H9 (cell line): ENCODE measurements around the gene THSD1. TPM values are rescaled to one million over a fixed set of nuclear protein-coding genes. Genes with fewer than 3 reads are reported as not detected.

ENCODE experiments used
- DNase-seq: peaks from one replicate; pipeline ENCODE4 v3.0.0-alpha.2; 2017
- H2AFZ ChIP-seq: one replicate; pipeline ENCODE4 v1.6.1; 2013; ENCODE audit warnings: mild to moderate bottlenecking, low read length, control low read depth, moderate library complexity
- H2AK5ac ChIP-seq: 2 replicates; pipeline ENCODE4 v1.6.1; 2013; ENCODE audit warnings: low read length, control low read depth, mixed read lengths; ENCODE audit not compliant: insufficient read length
- H2BK120ac ChIP-seq: one replicate; pipeline ENCODE4 v1.6.1; 2013; ENCODE audit warnings: low read depth, mild to moderate bottlenecking, low read length, control low read depth, inconsistent platforms; ENCODE audit not compliant: poor library complexity, severe bottlenecking
- H2BK12ac ChIP-seq: 2 replicates; pipeline ENCODE4 v1.6.1; 2013; ENCODE audit warnings: low read length, control low read depth, mixed read lengths, low read depth; ENCODE audit not compliant: insufficient read length
- H2BK15ac ChIP-seq: 2 replicates; pipeline ENCODE4 v1.6.1; 2013; ENCODE audit warnings: low read depth, low read length, control low read depth
- H2BK20ac ChIP-seq: one replicate; pipeline ENCODE4 v1.6.1; 2013; ENCODE audit warnings: low read depth, mild to moderate bottlenecking, low read length, control low read depth, inconsistent platforms; ENCODE audit not compliant: poor library complexity, severe bottlenecking
- H2BK5ac ChIP-seq: 2 replicates; pipeline ENCODE4 v1.6.1; 2013; ENCODE audit warnings: low read length, control low read depth, mixed read lengths; ENCODE audit not compliant: insufficient read length
- H3K14ac ChIP-seq: 2 replicates; pipeline ENCODE4 v1.6.1; 2013; ENCODE audit warnings: low read length, control low read depth; ENCODE audit not compliant: insufficient read depth
- H3K18ac ChIP-seq: 2 replicates; pipeline ENCODE4 v1.6.1; 2013; ENCODE audit warnings: low read depth, mild to moderate bottlenecking, mixed read lengths, low read length, control low read depth; ENCODE audit not compliant: insufficient read length
- H3K23ac ChIP-seq: 2 replicates; pipeline ENCODE4 v1.6.1; 2013; ENCODE audit warnings: low read length, control low read depth, mixed read lengths, low read depth; ENCODE audit not compliant: insufficient read length
- H3K23me2 ChIP-seq: 2 replicates; pipeline ENCODE4 v1.6.1; 2013; ENCODE audit warnings: low read depth, mild to moderate bottlenecking, mixed read lengths, low read length, control low read depth; ENCODE audit not compliant: insufficient read length, poor library complexity, severe bottlenecking
- H3K27ac ChIP-seq: 2 replicates; pipeline ENCODE4 v1.5.1; 2013; ENCODE audit warnings: low read length, control low read depth, mixed read lengths, low read depth; ENCODE audit not compliant: insufficient read length
- H3K27me3 ChIP-seq: 2 replicates; pipeline ENCODE4 v1.6.1; 2013; ENCODE audit warnings: low read length, control low read depth, inconsistent platforms; ENCODE audit not compliant: insufficient read depth
- H3K4ac ChIP-seq: 2 replicates; pipeline ENCODE4 v1.6.1; 2013; ENCODE audit warnings: low read depth, mild to moderate bottlenecking, control low read depth, inconsistent platforms, low read length, moderate library complexity
- H3K4me1 ChIP-seq: 2 replicates; pipeline ENCODE4 v1.6.1; 2013; ENCODE audit warnings: low read length, control low read depth, inconsistent platforms; ENCODE audit not compliant: insufficient read depth
- H3K4me2 ChIP-seq: 2 replicates; pipeline ENCODE4 v1.6.1; 2013; ENCODE audit warnings: low read length, control low read depth, mixed read lengths; ENCODE audit not compliant: insufficient read length, insufficient read depth
- H3K56ac ChIP-seq: 2 replicates; pipeline ENCODE4 v1.6.1; 2013; ENCODE audit warnings: low read depth, mild to moderate bottlenecking, mixed read lengths, low read length, control low read depth; ENCODE audit not compliant: insufficient read length
- H3K79me1 ChIP-seq: 2 replicates; pipeline ENCODE4 v1.6.1; 2013; ENCODE audit warnings: low read depth, mild to moderate bottlenecking, moderate library complexity, low read length, control low read depth, inconsistent platforms; ENCODE audit not compliant: insufficient read depth, poor library complexity, severe bottlenecking
- H3K79me2 ChIP-seq: 2 replicates; pipeline ENCODE4 v1.6.1; 2013; ENCODE audit warnings: low read length, control low read depth, inconsistent platforms; ENCODE audit not compliant: insufficient read depth
- H3K9ac ChIP-seq: 2 replicates; pipeline ENCODE4 v1.6.1; 2013; ENCODE audit warnings: low read length, control low read depth, mixed read lengths; ENCODE audit not compliant: insufficient read length; ENCODE audit errors: extremely low read depth
- H3K9me3 ChIP-seq: one replicate; pipeline ENCODE4 v1.6.1; 2013; ENCODE audit warnings: low read depth, low read length, inconsistent platforms; ENCODE audit not compliant: control insufficient read depth
- H3T11ph ChIP-seq: one replicate; pipeline ENCODE4 v1.6.1; 2013; ENCODE audit warnings: mild to moderate bottlenecking, low read length, control low read depth, inconsistent platforms
- H4K20me1 ChIP-seq: one replicate; pipeline ENCODE4 v1.6.1; 2013; ENCODE audit not compliant: control insufficient read depth, insufficient read length, insufficient read depth
- H4K5ac ChIP-seq: 2 replicates; pipeline ENCODE4 v1.6.1; 2013; ENCODE audit warnings: low read depth, mild to moderate bottlenecking, mixed read lengths, low read length, control low read depth; ENCODE audit not compliant: insufficient read length
- H4K8ac ChIP-seq: replicated peaks from 2 replicates; pipeline ENCODE4 v1.6.1; 2013; ENCODE audit warnings: low read length, control low read depth, mixed read lengths, low read depth; ENCODE audit not compliant: insufficient read length
- H4K91ac ChIP-seq: 2 replicates; pipeline ENCODE4 v1.6.1; 2013; ENCODE audit warnings: low read depth, mild to moderate bottlenecking, moderate library complexity, mixed read lengths, low read length, control low read depth; ENCODE audit not compliant: insufficient read length
- H3K27ac Mint-ChIP-seq, 3 experiments: 2 replicates in 2 of 3; 3 replicates in 1 of 3; pipeline ENCODE4 v1.8.0; 2020 to 2021; ENCODE audit warnings: mixed read lengths in 3 of 3, mild to moderate bottlenecking in 1 of 3, moderate library complexity in 1 of 3
- H3K27me3 Mint-ChIP-seq: 2 replicates; pipeline ENCODE4 v1.8.0; 2021; ENCODE audit warnings: low read depth, mild to moderate bottlenecking, moderate library complexity, mixed read lengths
- H3K36me3 Mint-ChIP-seq, 3 experiments: 2 replicates in 2 of 3; 3 replicates in 1 of 3; pipeline ENCODE4 v1.8.0; 2020 to 2021; ENCODE audit warnings: low read depth in 3 of 3, mixed read lengths in 3 of 3; ENCODE audit not compliant: insufficient read depth in 1 of 3
- H3K4me1 Mint-ChIP-seq, 2 experiments: 2 replicates each; pipeline ENCODE4 v1.8.0; 2020; ENCODE audit warnings: mixed read lengths in 2 of 2
- H3K4me3 Mint-ChIP-seq, 2 experiments: 2 replicates in 1 of 2; 3 replicates in 1 of 2; pipeline ENCODE4 v1.8.0; 2020 to 2021; ENCODE audit warnings: mild to moderate bottlenecking in 2 of 2, mixed read lengths in 2 of 2, moderate library complexity in 1 of 2
- H3K9me3 Mint-ChIP-seq, 2 experiments: 2 replicates in 1 of 2; 3 replicates in 1 of 2; pipeline ENCODE4 v1.8.0; 2020; ENCODE audit warnings: mild to moderate bottlenecking in 2 of 2, mixed read lengths in 2 of 2, moderate library complexity in 1 of 2
- WGBS: extraction: QIAGEN DNeasy Blood & Tissue Kit; methylation state at CpG from one replicate; pipeline ENCODE4 v1.1.7; 2013; ENCODE audit warnings: missing lambda C conversion rate, low lambda C conversion rate, mixed read lengths; ENCODE audit not compliant: insufficient read length; ENCODE audit errors: extremely low coverage; 5-methylcytosine and 5-hydroxymethylcytosine counted together
- total RNA-seq: library from RNA; stranded (reverse); gene quantifications from 2 replicates; pipeline ENCODE4 v1.2.1, GENCODE V29; 2021
- TF ChIP-seq, protein P1 (sequence below): fragments of 200-600 bp; sonication (generic); conservative IDR thresholded peaks from 3 replicates; pipeline ENCODE4 v1.8.0; 2021; ENCODE audit warnings: antibody characterized with exemption, mild to moderate bottlenecking

THSD1 gene
- total RNA-seq, 1 experiment from 2014 or later, result 0.22 TPM

DNA sequence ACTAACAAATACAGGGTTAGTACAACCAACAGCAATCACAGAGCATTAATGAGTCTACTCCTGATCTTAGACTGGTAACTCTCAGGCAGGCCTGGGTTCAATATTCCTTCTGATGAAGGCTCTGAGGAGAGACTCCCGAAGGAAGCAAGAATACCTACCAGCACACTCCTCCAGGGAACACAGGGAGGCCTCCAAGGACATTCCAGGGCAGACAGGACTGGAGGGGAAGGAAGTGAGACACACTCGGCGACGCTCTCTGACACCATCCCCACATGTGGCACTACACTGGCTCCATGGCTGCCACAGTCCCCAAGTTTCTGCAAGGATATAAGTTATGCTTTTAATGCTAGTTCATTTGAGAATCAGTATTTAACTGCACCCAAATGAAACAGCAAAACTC lies 20.1 kb downstream of the THSD1 start:
- Histone ChIP-seq H3K18ac (no peak overlapping the region), H4K91ac (no peak overlapping the region), H3K9ac (no peak overlapping the region), H3K4ac (no peak overlapping the region), H3K23me2 (no peaks in the 10 kb centered on the region), H2BK5ac (no peak overlapping the region), H3K23ac (no peak overlapping the region), H3K4me2 (no peak overlapping the region), H3K4me1 (no peaks in the 10 kb centered on the region), H3K79me2 (no peaks in the 10 kb centered on the region), H2AK5ac (no peak overlapping the region), H2BK12ac (no peak overlapping the region), H4K20me1 (no peaks in the 10 kb centered on the region), H3K14ac (no peak overlapping the region; the same call in 1 of the 2 replicates), H3K79me1 (no peaks in the 10 kb centered on the region), H2BK15ac (no peak overlapping the region), H3T11ph (no peak overlapping the region), H3K9me3 (no peaks in the 10 kb centered on the region), H3K27me3 (no peaks in the 10 kb centered on the region), H3K27ac (no peak overlapping the region), H4K8ac (no peak overlapping the region), H2BK120ac (no peak overlapping the region), H3K56ac (no peak overlapping the region), H2AFZ (no peak overlapping the region), H2BK20ac (no peak overlapping the region), H4K5ac (no peak overlapping the region)
- no peaks in the 10 kb centered on the region for H3K36me3 Mint-ChIP-seq
- no peaks in the 10 kb centered on the region for H3K27me3 Mint-ChIP-seq
- WGBS, result no CpG with 5 or more reads among the region's 4 CpGs
- no peaks in the 10 kb centered on the region; a peak in 1 of 5 replicates for H3K9me3 Mint-ChIP-seq
- H3K4me1 Mint-ChIP-seq, result no peaks in the 10 kb centered on the region
- no peak overlapping the region; a peak in 1 of 7 replicates for H3K27ac Mint-ChIP-seq
- no peak for DNase-seq
- TF ChIP-seq, protein P1, sequence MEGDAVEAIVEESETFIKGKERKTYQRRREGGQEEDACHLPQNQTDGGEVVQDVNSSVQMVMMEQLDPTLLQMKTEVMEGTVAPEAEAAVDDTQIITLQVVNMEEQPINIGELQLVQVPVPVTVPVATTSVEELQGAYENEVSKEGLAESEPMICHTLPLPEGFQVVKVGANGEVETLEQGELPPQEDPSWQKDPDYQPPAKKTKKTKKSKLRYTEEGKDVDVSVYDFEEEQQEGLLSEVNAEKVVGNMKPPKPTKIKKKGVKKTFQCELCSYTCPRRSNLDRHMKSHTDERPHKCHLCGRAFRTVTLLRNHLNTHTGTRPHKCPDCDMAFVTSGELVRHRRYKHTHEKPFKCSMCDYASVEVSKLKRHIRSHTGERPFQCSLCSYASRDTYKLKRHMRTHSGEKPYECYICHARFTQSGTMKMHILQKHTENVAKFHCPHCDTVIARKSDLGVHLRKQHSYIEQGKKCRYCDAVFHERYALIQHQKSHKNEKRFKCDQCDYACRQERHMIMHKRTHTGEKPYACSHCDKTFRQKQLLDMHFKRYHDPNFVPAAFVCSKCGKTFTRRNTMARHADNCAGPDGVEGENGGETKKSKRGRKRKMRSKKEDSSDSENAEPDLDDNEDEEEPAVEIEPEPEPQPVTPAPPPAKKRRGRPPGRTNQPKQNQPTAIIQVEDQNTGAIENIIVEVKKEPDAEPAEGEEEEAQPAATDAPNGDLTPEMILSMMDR, result no peak
- no peak overlapping the region for H3K4me3 Mint-ChIP-seq
